Thyroid gland (tissue), 4 donors: ENCODE results near the gene TMEM94. TPM values are rescaled to one million over a fixed set of nuclear protein-coding genes. Genes with fewer than 3 reads are reported as not detected.

ENCODE experiments used
- DNase-seq, 2 donors: peaks; one replicate each; pipeline ENCODE4 v3.0.0-alpha.2; 2019
- H3K27ac ChIP-seq, 3 donors: fragments of 200-600 bp; sonication (generic); 1 replicate in 2 of 3; 2 replicates in 1 of 3; pipeline ENCODE4 v1.5.1; 2016 to 2019; ENCODE audit warnings: mild to moderate bottlenecking in 1 of 3, moderate library complexity in 1 of 3
- H3K27me3 ChIP-seq: fragments of 200-600 bp; sonication (generic); one replicate; pipeline ENCODE4 v1.5.1; 2019
- H3K36me3 ChIP-seq, 2 donors: fragments of 200-600 bp; sonication (generic); one replicate each; pipeline ENCODE4 v1.5.1; 2016 to 2019
- H3K4me1 ChIP-seq, 2 donors: fragments of 200-600 bp; sonication (generic); one replicate each; pipeline ENCODE4 v1.5.1; 2017 to 2019
- H3K4me3 ChIP-seq, 3 donors: fragments of 200-600 bp; sonication (generic); replicated peaks in 1 of 3; 1 replicate in 2 of 3; 2 replicates in 1 of 3; pipeline ENCODE4 v1.5.1; 2016; ENCODE audit warnings: mild to moderate bottlenecking in 1 of 3
- H3K9me3 ChIP-seq: fragments of 200-600 bp; sonication (generic); one replicate; pipeline ENCODE4 v1.5.1; 2017
- CTCF ChIP-seq, 6 experiments: fragments of 200-600 bp in 3 of 6; fragments of 450-650 bp in 3 of 6; sonication (generic) in 3 of 6; IDR thresholded peaks; one replicate each; pipeline ENCODE4 v1.5.1; 2016 to 2019; ENCODE audit warnings: antibody characterized with exemption in 6 of 6, mild to moderate bottlenecking in 2 of 6, inconsistent platforms in 1 of 6, moderate library complexity in 1 of 6
- POLR2A ChIP-seq, 2 donors: fragments of 450-650 bp; IDR thresholded peaks; one replicate each; pipeline ENCODE4 v1.6.1; 2017; ENCODE audit warnings: antibody characterized with exemption in 2 of 2, mild to moderate bottlenecking in 2 of 2, moderate library complexity in 1 of 2
- WGBS, 2 donors: methylation state at CpG; one replicate each; pipeline ENCODE4 v1.1.5; 2017; 5-methylcytosine and 5-hydroxymethylcytosine counted together
- intact Hi-C: fragments of 100-400 bp; cut with DNase I; formaldehyde crosslinking; loops from one replicate; pipeline ENCODE4 v1.15.1; 2023
- total RNA-seq, 4 donors: library from RNA; depleted of rRNA; stranded (reverse); fragments of >200 nt; gene quantifications; one replicate each; pipeline ENCODE4 v1.2.3, GENCODE V29; 2016

Gene TMEM94
- total RNA-seq, 4 donors from 2014 or later: 52.1 to 116 (median 92.7) TPM

DNA sequence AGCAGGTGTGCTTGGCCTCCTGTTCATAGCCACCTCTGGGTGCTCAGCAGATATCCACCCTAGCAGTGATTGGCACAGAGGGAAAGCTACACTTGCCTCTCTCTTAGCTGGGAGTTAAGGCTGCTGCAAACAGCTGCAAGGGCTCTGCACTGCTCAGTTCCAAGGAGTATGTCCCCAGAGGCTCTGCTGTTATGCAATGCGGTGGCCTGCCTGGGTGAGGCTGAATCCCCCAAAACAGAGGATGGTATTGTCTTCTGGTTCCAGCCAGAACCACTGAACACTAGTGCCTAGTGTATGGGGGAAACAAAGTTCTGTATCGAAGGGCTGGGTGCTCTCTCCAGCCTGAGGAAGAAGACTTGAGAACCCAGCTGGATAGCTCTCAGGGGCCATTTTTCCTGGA, 16.8 kb downstream of the TMEM94 start:
- intact Hi-C loops: no loop called here
- 40 to 89% methylated on average over 1 to 2 of the region's 2 CpGs for WGBS, 2 donors
- Histone ChIP-seq H3K27me3 (no peaks in the 10 kb centered on the region), H3K27ac (no peak overlapping the region), H3K4me3 (no peak overlapping the region), H3K9me3 (no peaks in the 10 kb centered on the region), H3K4me1 (peaks cover 5 to 29% of the 10 kb centered on the region in 2 donors), H3K36me3 (no peaks in the 10 kb centered on the region)
- DNase-seq: no peak
- no peak for TF ChIP-seq CTCF (IDR thresholded peaks at IDR 0.05)
- TF ChIP-seq POLR2A (IDR thresholded peaks at IDR 0.05): no peak

DNA sequence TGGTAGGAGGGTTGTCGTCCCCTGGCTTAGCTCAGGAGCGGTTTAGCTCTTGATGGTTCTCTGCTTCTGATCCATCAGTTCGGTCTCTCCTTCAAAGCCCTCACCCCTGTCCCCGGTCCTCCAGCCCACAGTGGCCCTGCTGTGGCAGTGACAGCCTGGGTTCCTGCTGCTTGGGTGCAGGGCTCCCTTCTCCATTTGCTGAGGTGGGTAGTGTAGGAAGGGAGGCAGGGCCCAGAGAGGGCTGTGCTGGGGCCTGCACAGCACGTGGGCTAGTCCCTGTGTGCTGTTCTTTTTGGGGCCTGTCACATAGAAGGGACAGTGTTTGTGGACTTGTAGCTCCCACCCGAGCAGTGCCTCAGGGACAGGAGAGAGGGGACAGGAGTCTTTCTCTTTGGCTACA, 18.3 kb downstream of the TMEM94 start:
- 85 to 95% methylated on average over 6 of the region's 6 CpGs for WGBS, 2 donors
- no peak for DNase-seq
- no peaks in the 10 kb centered on the region for H3K36me3 ChIP-seq
- no peak for TF ChIP-seq POLR2A (IDR thresholded peaks at IDR 0.05)
- no peak for TF ChIP-seq CTCF (IDR thresholded peaks at IDR 0.05)
- H3K9me3 ChIP-seq: no peaks in the 10 kb centered on the region
- no peak overlapping the region for H3K4me3 ChIP-seq
- intact Hi-C loops: no loop called here
- H3K4me1 ChIP-seq: peaks cover 0 to 21% of the 10 kb centered on the region in 2 donors
- no peaks in the 10 kb centered on the region for H3K27me3 ChIP-seq
- peak overlapping the region in 2 of 3 donors; percentile 43 to 62 for H3K27ac ChIP-seq

- peak overlapping the region; percentile 10 to 62 (median 43) for H3K27ac ChIP-seq
- TF ChIP-seq POLR2A (IDR thresholded peaks at IDR 0.05) (no peak), CTCF (IDR thresholded peaks at IDR 0.05) (no peak)
- WGBS, 2 donors: 63 to 68% methylated on average over 7 to 8 of the region's 13 CpGs
- intact Hi-C loops: no loop called here
- peaks cover 0 to 21% of the 10 kb centered on the region in 2 donors for H3K4me1 ChIP-seq
- no peaks in the 10 kb centered on the region for H3K36me3 ChIP-seq
- no peak for DNase-seq
- H3K9me3 ChIP-seq: no peaks in the 10 kb centered on the region
- no peaks in the 10 kb centered on the region for H3K27me3 ChIP-seq
- no peak overlapping the region for H3K4me3 ChIP-seq
Measured at GRCh38 chr17:75475144-75475835, 18.9 kb downstream of the TMEM94 start.

DNA sequence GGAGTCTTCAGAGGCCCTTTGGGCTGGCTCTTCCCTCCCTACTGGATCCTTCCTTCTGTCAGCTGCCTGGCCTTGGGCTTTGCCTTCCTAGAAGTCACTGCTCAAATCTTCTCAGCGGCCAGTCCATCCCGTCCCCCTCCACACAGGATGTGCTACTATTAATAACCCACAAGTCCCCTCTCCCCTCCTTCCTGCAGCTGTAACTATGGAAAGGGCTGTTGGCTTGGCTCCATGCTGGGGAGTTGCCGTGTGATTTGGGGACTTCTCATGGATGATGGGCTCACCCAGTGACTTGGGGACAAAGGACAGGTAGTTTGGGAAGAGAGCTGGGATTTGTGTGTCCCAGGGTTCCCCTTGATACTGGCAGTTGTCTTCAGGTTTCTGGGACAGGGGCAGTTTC, 19.4 kb downstream of the TMEM94 start:
- DNase-seq: no peak
- H3K27me3 ChIP-seq: no peaks in the 10 kb centered on the region
- H3K9me3 ChIP-seq: no peaks in the 10 kb centered on the region
- no peak overlapping the region for H3K4me3 ChIP-seq
- no peak for TF ChIP-seq POLR2A (IDR thresholded peaks at IDR 0.05)
- TF ChIP-seq CTCF (IDR thresholded peaks at IDR 0.05): no peak
- peak overlapping the region; percentile 10 to 62 (median 43) for H3K27ac ChIP-seq
- H3K36me3 ChIP-seq: no peaks in the 10 kb centered on the region
- 55 to 59% methylated on average over 2 to 3 of the region's 3 CpGs for WGBS, 2 donors
- intact Hi-C loops: no loop called here
- H3K4me1 ChIP-seq: peaks cover 0 to 21% of the 10 kb centered on the region in 2 donors

- DNase-seq: no peak
- 63 to 66% methylated on average over 8 of the region's 8 CpGs for WGBS, 2 donors
- TF ChIP-seq CTCF (IDR thresholded peaks at IDR 0.05): no peak
- TF ChIP-seq POLR2A (IDR thresholded peaks at IDR 0.05): no peak
- H3K9me3 ChIP-seq: no peaks in the 10 kb centered on the region
- no peaks in the 10 kb centered on the region for H3K27me3 ChIP-seq
- no peaks in the 10 kb centered on the region for H3K36me3 ChIP-seq
- intact Hi-C loops: no loop called here
- H3K4me1 ChIP-seq: peaks cover 0 to 23% of the 10 kb centered on the region in 2 donors
- H3K4me3 ChIP-seq: no peak overlapping the region
- peak overlapping the region; percentile 10 to 62 (median 43) for H3K27ac ChIP-seq
Measured at GRCh38 chr17:75476271-75476671, 19.8 kb downstream of the TMEM94 start.
